Tongue (tissue), 2 donors: ENCODE results near the gene PLAC8L1. TPM values are rescaled to one million over a fixed set of nuclear protein-coding genes. Genes with fewer than 3 reads are reported as not detected.
"Not testable (repeated sequence)": the region's sequence is repeated elsewhere in the genome, so short reads cannot be mapped to it uniquely, and the experiment has no call there.

ENCODE experiments used
- DNase-seq: peaks from one replicate; pipeline ENCODE4 v3.0.0-alpha.2; 2015
- total RNA-seq: library from RNA; depleted of rRNA; stranded (reverse); fragments of >200 nt; gene quantifications from one replicate; pipeline ENCODE4 v1.2.3, GENCODE V29; 2014

Gene PLAC8L1, protein sequence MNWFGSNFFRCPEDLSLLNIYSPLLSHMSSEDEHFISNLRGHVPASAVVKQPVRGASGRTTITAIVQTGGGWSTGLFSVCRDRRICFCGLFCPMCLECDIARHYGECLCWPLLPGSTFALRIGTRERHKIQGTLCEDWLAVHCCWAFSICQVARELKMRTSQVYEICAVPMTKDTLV
- total RNA-seq = not detected

- DNase-seq = no peak
These were observed at the start of gene PLAC8L1 for GRCh38 chr5:146105477-146105876. Gene PLAC8L1 (minus strand): TSS chr5:146105577. CDS start chr5:146104311, 1,266 bp downstream.

- no peak for DNase-seq
These were observed 46.6 kb upstream of the PLAC8L1 start for GRCh38 chr5:146151970-146152369.

DNA sequence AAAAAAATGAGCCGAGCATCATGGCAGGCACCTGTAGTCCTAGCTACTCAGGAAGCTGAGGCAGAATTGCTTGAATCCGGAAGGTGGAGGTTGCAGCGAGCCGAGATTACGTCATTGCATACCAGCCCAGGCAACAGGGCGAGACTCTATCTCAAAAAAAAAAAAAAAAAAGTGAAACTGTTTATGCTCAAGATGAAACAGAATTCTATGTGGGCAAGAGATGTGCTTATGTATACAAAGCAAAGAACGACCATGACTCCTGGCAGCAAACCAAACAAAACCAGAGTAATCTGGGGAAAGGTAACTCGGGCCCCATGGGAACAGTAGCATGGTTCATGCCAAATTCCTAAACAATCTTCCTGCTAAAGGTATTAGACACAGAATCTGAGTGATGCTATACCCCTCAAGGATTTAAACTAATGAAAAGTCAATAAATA is 32.6 kb upstream of the PLAC8L1 start:
- peak; percentile 3 for DNase-seq

DNA sequence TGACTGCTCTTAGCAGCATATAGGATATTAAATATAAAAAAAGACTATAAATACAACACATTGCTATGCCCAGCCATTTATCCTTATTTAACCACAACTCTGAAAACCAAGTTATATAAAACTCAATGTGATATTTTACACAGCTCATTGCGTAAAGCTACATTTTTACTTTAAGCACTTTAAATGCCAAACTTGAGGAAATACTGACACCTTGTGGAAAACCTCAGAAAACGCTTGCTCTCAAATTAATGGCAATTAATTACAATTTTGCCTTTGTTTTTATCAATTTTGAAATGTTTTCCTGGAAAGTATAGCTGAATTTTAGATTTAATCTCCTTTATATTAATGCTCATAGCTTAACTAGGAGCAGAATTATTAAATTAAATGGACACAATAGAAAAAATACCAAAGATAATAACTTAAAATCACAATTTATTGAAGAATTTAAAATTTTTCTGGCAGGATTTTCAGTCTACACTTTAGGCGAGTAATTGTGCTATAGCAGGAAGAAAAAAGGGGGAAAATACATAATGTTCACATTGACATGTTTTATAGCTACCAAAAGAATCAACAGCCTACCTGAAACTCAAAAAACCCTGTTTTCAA is 25.2 kb upstream of the PLAC8L1 start:
- peak; percentile 63 for DNase-seq

GRCh38 chr5:146126068-146126467 is 20.7 kb upstream of the PLAC8L1 start:
- DNase-seq = no peak

GRCh38 chr5:146124580-146124979 is 19.2 kb upstream of the PLAC8L1 start:
- no peak for DNase-seq

DNA sequence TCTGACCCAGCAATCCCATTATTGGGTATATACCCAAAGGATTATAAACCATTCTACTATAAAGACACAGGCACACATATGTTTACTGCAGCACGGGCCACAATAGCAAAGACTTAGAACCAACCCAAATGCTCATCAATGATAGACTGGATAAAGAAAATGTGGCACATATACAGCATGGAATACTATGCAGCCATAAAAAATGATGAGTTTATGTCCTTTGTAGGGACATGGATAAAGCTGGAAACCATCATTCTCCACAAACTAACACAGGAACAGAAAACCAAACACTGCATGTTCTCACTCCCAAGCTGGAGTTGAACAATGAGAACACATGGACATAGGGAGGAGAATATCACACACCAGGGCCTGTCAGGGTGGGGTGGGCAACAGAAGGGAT is 16.1 kb upstream of the PLAC8L1 start:
- DNase-seq = not testable (repeated sequence)

DNA sequence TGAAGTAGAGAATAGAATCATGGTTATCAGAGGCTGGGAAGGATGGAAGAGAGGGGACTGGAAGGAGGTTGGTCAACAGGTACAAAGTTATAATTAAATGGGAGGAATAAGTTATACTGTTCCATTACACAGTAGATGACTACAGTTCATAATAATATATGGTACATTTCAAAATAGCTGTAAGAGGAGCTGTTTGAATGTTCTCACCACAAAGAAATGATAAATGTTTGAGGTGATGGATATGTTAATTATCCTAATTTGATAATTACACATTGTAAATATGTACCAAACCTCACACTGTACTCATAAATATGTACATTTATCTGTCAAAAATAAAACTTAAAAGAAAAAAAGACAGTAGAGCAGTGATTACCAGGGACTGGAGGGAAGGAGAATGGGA is 12.9 kb upstream of the PLAC8L1 start:
- DNase-seq = no peak

- DNase-seq = not testable (repeated sequence)
These were observed 11.8 kb upstream of the PLAC8L1 start for GRCh38 chr5:146117216-146117615.

GRCh38 chr5:146116361-146116760 is 11.0 kb upstream of the PLAC8L1 start:
- no peak for DNase-seq

- no peak for DNase-seq
These were observed 7.1 kb upstream of the PLAC8L1 start for GRCh38 chr5:146112476-146112875.

DNA sequence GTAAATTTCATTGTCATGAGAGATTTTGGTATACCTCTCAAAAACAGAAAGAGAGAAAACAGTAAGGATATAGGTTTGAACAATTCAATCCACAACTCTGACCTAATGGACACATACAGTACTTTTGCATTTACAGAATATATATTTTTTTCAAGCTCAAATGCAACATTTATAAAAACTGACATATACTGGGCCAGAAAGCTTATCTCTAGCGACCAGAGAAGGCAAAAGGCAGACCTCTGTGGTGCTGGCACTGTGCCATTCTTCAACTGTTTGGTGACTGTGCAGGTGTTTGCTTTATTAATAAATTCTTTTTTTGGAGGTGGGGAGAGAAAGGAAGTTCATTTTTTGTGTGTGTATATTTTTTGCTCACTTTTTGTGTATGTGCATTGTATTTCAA is 6.0 kb upstream of the PLAC8L1 start:
- DNase-seq = peak; percentile 9

- DNase-seq = no peak
These were observed 4.0 kb upstream of the PLAC8L1 start for GRCh38 chr5:146109379-146109778.

DNA sequence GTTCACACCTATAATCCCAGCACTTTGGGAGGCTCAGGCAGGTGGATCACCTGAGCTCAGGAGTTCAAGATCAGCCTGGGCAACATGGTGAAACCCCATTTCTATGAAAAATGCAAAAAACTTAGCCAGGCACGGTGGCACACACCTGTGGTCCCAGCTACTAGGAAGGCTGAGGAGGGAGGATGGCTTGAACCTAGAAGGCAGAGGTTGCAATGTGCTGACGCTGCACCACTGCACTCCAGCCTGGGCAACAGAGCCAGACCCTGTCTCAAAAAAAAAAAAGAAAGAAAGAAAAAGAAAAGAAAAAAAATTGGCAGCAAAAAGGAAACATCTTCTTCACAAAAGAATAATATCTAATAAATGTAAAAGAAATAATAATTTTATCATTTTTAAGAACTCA is 3.5 kb upstream of the PLAC8L1 start:
- not testable (repeated sequence) for DNase-seq

DNA sequence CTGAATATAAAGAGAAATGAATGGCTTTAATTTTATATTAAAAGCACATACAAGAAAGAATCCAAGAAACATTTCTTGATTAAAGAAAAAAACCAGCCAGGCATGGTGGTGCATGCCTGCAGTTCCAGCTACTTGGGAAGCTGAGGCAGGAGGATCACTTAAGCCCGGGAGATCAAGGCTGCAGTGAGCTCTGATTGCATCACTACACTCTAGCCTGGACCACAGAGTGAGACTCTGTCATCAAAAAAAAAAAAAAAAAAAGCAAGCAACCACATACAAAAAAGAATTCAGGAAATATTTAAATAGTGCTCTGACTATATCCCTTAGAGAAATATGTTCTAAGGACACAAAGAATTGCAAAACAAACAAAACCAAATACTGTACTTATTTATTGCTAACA is 2.5 kb upstream of the PLAC8L1 start:
- no peak for DNase-seq

DNA sequence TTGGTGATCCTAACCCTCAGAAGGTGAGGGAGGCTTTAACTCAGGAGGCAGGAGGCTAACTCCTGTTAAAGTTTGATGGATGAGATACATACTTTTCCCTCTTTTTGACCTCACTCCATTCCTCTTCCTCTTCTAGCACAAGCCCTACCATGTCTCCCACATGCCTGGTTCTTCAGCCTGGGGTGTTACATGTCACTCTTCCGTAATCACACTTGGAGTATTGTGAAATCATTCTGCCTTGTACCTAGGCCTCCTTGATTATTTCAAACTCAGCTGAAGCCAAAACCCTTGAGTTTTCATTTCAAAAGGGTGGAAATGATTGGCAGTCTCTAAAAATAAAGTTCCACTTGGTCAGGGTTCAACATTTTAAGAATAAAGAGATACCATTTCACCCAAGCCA is 1.8 kb downstream of the PLAC8L1 start:
- no peak for DNase-seq

GRCh38 chr5:146101646-146102045 is 3.7 kb downstream of the PLAC8L1 start:
- no peak for DNase-seq

- DNase-seq = no peak
These were observed 7.3 kb downstream of the PLAC8L1 start for GRCh38 chr5:146098047-146098446.

GRCh38 chr5:146091881-146092280 is 13.5 kb downstream of the PLAC8L1 start:
- no peak for DNase-seq

DNA sequence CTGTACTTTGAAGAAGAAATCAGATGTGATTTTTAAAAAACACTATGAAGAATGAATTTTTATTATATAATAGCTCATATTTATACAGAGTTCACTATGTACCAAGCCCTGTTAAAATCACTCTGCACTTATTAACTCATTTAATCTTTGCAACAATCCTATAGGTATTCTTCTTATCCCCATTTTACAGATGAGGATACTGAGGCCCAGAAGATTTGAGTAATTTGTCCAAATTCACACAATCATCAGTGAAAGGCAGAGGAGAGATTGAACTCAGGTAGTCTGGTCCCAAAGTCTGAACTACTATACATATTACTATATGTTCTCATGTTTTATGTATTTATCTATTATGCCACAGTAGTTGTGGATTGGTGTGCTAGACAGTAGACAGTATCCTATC is 16.1 kb downstream of the PLAC8L1 start:
- no peak for DNase-seq

DNA sequence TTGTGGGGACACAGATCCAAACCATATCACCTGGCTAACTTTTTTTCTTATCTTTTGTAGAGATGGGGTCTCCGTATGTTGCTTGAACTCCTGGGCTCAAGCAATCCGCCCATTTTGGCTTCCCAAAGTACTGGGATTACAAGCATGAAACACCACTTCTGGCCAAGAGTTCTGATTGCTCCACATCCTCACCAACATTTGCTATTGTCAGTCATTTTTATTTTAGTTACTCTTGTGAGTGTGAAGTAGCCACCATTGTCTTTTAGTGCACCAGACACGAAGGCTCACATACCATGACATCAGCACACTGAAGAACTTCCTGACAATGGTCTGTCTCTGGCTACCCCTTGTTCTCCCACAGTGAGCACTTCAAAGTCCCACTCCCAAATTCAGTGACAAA is 17.3 kb downstream of the PLAC8L1 start:
- DNase-seq = peak; percentile 16

DNA sequence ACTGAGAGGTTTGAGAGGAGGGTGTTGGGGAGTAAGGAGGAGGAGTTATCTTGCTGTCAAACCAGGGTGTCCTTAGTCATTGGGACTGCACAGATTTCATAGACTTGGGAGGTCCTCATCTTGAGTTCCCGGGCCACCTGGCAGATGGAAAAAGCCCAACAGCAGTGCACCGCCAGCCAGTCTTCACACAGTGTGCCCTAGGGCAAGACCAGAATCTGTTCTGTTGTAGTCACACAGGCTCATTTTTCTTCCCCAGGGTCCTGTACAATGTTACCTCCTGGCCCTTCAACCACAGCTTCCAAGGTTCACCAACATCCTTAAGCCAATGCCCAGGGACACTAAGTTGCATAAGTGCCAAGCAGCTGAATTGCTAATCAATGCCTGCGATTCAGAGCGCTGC is 21.0 kb downstream of the PLAC8L1 start:
- DNase-seq = peak; percentile 18

DNA sequence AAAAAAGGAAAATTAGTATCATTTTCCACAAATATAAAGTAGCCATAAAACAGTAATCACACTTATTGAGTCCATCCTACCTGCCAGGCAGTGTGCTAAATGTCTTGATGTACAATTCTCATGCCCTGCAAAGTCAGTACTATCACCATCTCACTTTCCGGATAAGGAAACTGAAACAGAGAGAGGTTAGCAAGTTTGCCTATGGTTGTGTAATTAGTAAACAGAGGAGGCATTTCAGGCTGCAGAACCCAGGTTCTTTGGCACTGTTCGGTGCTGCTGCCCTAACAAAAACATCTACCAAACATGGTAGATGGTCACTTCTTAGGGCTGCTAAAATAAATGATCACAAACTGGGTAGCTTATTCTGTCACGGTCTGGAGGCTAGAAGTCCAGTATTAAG is 22.6 kb downstream of the PLAC8L1 start:
- no peak for DNase-seq

DNA sequence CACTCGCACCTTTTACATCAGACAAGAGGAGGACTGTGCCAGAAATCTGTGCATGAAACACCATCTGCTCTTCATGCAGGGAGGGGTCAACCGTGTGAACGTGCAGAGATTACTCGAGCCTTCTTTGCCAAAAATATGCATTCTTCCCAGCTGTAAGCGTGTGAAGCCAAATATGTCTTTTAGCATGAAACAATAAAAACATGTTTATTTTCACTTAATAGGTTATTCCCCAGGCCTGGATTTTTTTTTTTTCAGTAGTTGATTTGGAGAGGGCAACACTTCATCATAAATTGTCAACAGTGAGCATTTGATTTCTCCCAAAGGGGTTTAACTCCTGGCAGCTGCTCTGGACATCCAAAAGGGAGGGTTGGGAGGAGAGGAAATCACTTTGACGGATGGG is 23.8 kb downstream of the PLAC8L1 start:
- peak; percentile 78 for DNase-seq
